GM21737 (cell line): ENCODE measurements around the gene MACC1.

ENCODE experiments used
- ATAC-seq: cut with Tn5 transposase; IDR thresholded peaks from one replicate; pipeline ENCODE4 v1.9.1; 2021; ENCODE audit warnings: mild to moderate bottlenecking, moderate library complexity; ENCODE audit not compliant: unreplicated experiment

The MACC1 gene

GRCh38 chr7:20229646-20230500, 12.7 kb upstream of the MACC1 start:
- ATAC-seq, result no peak

- ATAC-seq, result no peak
Measured at GRCh38 chr7:20229081-20229480, 11.9 kb upstream of the MACC1 start.

DNA sequence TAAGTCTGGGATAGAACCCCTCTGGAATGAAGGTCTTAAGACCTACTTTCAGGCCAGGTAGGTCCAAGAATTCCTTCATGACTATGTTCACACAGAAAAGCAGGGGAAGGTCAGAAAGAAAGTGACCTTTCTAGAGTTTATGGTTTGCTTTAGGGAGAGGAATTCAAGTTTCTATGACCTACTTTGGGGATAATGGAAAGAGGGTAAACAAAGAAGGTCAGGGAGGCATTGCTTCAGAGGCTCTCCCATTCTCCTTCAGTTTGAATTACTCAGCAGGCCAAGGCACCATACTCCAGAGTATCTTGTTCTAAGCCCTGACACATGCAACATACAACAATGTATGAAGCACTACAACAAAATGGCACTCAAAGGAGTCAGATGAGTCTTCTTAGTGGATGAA, 11.5 kb upstream of the MACC1 start:
- ATAC-seq, result no peak

DNA sequence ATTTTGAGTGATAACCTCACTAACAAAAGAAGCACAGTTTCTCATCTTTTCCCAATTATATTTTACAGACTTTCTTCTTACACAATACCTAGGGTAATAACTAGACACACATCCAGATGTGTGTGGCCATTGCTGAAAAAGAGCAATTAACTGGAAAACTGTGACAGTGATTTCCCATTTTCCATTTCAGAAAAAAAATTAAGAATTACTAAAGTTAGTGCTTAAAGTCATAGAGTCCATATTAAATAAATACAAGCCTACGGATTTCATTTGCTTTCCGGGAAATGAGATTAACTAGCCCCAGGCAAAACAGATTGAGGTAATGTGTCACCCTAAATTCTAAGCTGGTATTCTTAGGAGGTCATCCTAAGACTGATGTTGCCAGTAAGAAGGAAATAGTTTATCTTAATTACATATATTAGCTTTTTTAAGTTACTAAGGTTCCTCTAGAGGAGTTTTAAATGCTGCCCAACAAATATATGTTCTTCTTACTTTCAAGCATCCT, 10.2 kb upstream of the MACC1 start:
- no peak for ATAC-seq

- no peak for ATAC-seq
Measured at GRCh38 chr7:20226860-20227259, 9.7 kb upstream of the MACC1 start.

GRCh38 chr7:20225384-20225783, 8.2 kb upstream of the MACC1 start:
- no peak for ATAC-seq

- ATAC-seq, result no peak
Measured at GRCh38 chr7:20224025-20224424, 6.8 kb upstream of the MACC1 start.

GRCh38 chr7:20223356-20223755, 6.2 kb upstream of the MACC1 start:
- ATAC-seq, result no peak

GRCh38 chr7:20222219-20222828, 5.1 kb upstream of the MACC1 start:
- ATAC-seq, result no peak

DNA sequence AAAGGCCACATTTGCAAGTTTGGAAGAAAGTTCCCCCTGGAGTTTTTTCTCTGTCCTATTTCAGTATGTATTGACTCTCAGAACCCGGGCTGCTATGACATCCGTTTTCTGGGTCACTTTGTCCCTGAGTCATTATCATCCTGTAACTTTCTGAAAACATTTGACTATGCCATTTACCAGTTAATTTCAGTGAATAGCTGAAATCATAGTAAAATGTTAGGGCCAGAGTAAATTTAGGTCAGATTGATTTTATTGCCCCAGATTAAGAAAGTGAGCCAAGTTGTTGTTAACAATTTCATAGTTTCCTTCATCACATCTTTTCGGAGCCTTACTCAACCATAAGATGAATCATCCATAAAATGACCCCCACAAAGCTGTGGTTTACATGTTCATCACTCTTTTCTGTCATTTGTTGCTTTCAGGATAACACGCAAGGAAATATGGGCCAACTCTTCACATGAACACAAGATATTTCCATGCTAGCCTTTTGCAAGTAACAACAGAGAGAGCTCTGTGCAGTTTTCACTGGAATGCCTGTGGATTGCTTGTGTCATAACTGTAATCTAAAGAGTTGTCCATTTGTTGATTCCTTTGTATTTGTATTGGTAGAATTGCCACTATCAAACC, 3.9 kb upstream of the MACC1 start:
- no peak for ATAC-seq

GRCh38 chr7:20220293-20220761, 3.1 kb upstream of the MACC1 start:
- ATAC-seq, result peak; percentile 28

- ATAC-seq, result peak; percentile 73
Measured at GRCh38 chr7:20219446-20220292, 2.5 kb upstream of the MACC1 start.

GRCh38 chr7:20219062-20219445, 1.9 kb upstream of the MACC1 start:
- no peak for ATAC-seq

GRCh38 chr7:20218279-20218678, 1.1 kb upstream of the MACC1 start:
- no peak for ATAC-seq

- no peak for ATAC-seq
Measured at GRCh38 chr7:20216406-20217036, 663 bp downstream of the MACC1 start.

- ATAC-seq, result no peak
Measured at GRCh38 chr7:20214921-20215669, 2.1 kb downstream of the MACC1 start.

DNA sequence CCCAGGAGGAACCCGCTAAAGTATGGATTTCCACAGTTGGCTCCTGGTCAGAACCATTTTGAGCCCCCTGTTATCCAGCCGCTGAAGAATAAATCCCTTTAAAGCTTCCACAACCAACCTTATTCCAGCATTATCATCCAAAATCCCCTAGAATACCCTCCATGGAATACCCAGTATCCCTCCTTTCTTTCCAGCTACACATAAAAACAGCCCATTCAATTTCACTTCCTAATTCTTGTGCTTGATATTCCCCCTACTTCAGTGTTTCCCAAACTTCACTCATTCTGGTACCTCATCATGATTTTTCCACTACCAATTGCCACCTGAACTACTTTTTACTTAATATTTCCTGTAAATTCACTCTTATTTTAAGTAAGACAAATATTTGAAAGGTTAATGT, 3.1 kb downstream of the MACC1 start:
- ATAC-seq, result no peak

GRCh38 chr7:20213378-20213777, 3.8 kb downstream of the MACC1 start:
- no peak for ATAC-seq

GRCh38 chr7:20211376-20211775, 5.8 kb downstream of the MACC1 start:
- no peak for ATAC-seq
